Caco-2 (cell line): ENCODE measurements around the gene DDX17. TPM values are rescaled to one million over a fixed set of nuclear protein-coding genes. Genes with fewer than 3 reads are reported as not detected.

Experiments
- BruUV-seq: library from RNA; stranded (reverse); fragments of 400-500 nt; replicated peaks from 2 replicates; lab custom pipeline; 2021; lab: Mats Ljungman, UMichigan
- CTCF ChIA-PET: fragments of 300-600 bp; sonication (Branson Sonifier 250); formaldehyde crosslinking; loops from one replicate; lab custom pipeline; 2022; ENCODE audit warnings: antibody characterized with exemption; lab: Charles Lee
- POLR2A ChIA-PET: fragments of 300-600 bp; sonication (Branson Sonifier 250); formaldehyde crosslinking; loops from one replicate; lab custom pipeline; 2022; ENCODE audit warnings: antibody characterized with exemption; lab: Charles Lee
- DNase-seq, 2 experiments: peaks; one replicate each; pipeline versions ENCODE4 v3.0.0 to v3.0.0-alpha.2; 2020 to 2022
- H3K27me3 ChIP-seq: replicated peaks from 2 replicates; pipeline ENCODE4 v1.6.0; 2011; ENCODE audit warnings: low read length; ENCODE audit not compliant: control insufficient read depth, insufficient read depth
- H3K36me3 ChIP-seq: 2 replicates; pipeline ENCODE4 v1.5.1; 2011; ENCODE audit warnings: low read length; ENCODE audit not compliant: control insufficient read depth, insufficient read depth
- H3K4me1 ChIP-seq: fragments of 250-450 bp; sonication (Bioruptor Pico); 2 replicates; pipeline ENCODE4 v1.5.1; 2020; ENCODE audit warnings: mild to moderate bottlenecking
- H3K4me3 ChIP-seq: 2 replicates; pipeline ENCODE4 v1.5.1; 2011; ENCODE audit warnings: low read depth, mild to moderate bottlenecking, control low read depth, low read length
- H3K9me3 ChIP-seq: fragments of 250-450 bp; sonication (Bioruptor Pico); 2 replicates; pipeline ENCODE4 v1.5.1; 2020; ENCODE audit warnings: mild to moderate bottlenecking, moderate library complexity
- H3K27ac Mint-ChIP-seq: one replicate; pipeline ENCODE4 v1.8.0; 2022; ENCODE audit warnings: mixed read lengths; ENCODE audit not compliant: unreplicated experiment
- H3K27me3 Mint-ChIP-seq: one replicate; pipeline ENCODE4 v1.8.0; 2022; ENCODE audit warnings: mixed read lengths; ENCODE audit not compliant: insufficient read depth, unreplicated experiment
- H3K36me3 Mint-ChIP-seq: one replicate; pipeline ENCODE4 v1.8.0; 2022; ENCODE audit warnings: mild to moderate bottlenecking, mixed read lengths; ENCODE audit not compliant: insufficient read depth, unreplicated experiment
- H3K4me1 Mint-ChIP-seq: one replicate; pipeline ENCODE4 v1.8.0; 2022; ENCODE audit warnings: low read depth, mixed read lengths; ENCODE audit not compliant: unreplicated experiment
- H3K4me3 Mint-ChIP-seq: one replicate; pipeline ENCODE4 v1.8.0; 2022; ENCODE audit warnings: mild to moderate bottlenecking, moderate library complexity, mixed read lengths; ENCODE audit not compliant: unreplicated experiment
- H3K9me3 Mint-ChIP-seq: one replicate; pipeline ENCODE4 v1.8.0; 2022; ENCODE audit warnings: mixed read lengths; ENCODE audit not compliant: unreplicated experiment
- intact Hi-C: fragments of 100-400 bp; cut with micrococcal nuclease; formaldehyde crosslinking; loops from one replicate; pipeline ENCODE4 v1.10.0; 2022; ENCODE audit not compliant: unreplicated experiment
- total RNA-seq: library from RNA; stranded (reverse); gene quantifications from 2 replicates; pipeline ENCODE4 v1.2.3, GENCODE V29; 2022
- TF ChIP-seq, protein P1 (sequence below), 2 experiments: fragments of 200-600 bp in 1 of 2; IDR thresholded peaks; 1 replicate in 1 of 2; 2 replicates in 1 of 2; pipeline versions ENCODE4 v1.5.1 to v1.8.0; 2011 to 2022; ENCODE audit warnings: antibody characterized with exemption in 1 of 2, control low read depth in 1 of 2, inconsistent platforms in 1 of 2, low read depth in 1 of 2, low read length in 1 of 2, mild to moderate bottlenecking in 1 of 2, moderate library complexity in 1 of 2; ENCODE audit not compliant: insufficient read depth in 1 of 2, severe bottlenecking in 1 of 2, unreplicated experiment in 1 of 2

Gene DDX17
- total RNA-seq, 1 experiment from 2014 or later = 367 TPM

DNA sequence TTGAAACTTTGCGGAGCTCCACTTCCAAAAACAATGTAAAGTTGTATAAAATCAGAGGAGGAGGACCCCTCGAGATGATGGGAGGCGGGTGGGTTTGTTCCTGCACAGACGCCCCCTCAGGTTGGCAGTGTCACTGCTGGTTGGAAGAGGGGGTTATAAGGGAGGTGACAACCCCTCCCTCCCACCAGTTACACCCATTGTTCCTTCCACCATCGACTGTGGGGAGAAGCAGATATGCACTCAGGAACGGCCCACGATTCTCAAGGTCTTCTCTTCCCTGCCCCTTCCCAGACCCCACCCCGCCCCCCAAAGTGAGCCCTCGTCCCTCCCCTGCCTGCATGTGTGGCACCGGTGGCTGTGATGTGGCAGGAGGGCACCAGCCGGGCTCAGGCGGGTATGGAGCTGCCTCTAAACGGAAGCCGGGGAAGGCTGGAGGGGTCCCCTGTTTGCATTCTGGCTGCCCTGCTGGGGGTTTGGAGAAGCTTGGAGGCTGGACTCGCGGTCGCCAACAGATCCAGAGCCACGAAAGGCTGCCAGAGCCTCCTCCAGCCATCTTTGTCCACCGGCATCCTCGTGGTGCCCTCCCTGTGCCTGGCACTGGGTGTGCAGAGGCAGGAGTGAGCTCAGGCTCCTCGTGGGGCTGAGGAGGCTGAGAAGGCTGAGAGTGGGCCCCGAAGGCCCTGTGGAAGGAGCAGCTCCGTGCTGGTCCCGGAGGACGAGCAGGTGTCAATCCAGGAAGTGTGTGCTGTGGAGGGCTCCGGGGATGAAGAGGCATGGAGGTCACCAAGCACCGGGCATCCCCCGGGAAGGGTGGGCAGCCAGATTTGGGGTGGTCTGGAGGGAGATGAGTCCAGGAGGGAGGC lies 37.4 kb downstream of the DDX17 start:
- Mint-ChIP-seq H3K27me3 (no peaks in the 10 kb centered on the region), H3K9me3 (no peaks in the 10 kb centered on the region), H3K4me1 (no peaks in the 10 kb centered on the region), H3K27ac (peak overlapping the region; percentile 59), H3K4me3 (peak overlapping the region; percentile 82), H3K36me3 (no peaks in the 10 kb centered on the region)
- CTCF ChIA-PET = no interaction called here
- peak overlapping the region; percentile 69 for H3K4me3 ChIP-seq
- H3K9me3 ChIP-seq = no peaks in the 10 kb centered on the region
- intact Hi-C loops = no loop called here
- DNase-seq = no peak
- H3K36me3 ChIP-seq = no peaks in the 10 kb centered on the region
- H3K4me1 ChIP-seq = peaks cover 5% of the 10 kb centered on the region; the same call in 1 of the 2 replicates
- POLR2A ChIA-PET = no interaction called here
- TF ChIP-seq, protein P1, sequence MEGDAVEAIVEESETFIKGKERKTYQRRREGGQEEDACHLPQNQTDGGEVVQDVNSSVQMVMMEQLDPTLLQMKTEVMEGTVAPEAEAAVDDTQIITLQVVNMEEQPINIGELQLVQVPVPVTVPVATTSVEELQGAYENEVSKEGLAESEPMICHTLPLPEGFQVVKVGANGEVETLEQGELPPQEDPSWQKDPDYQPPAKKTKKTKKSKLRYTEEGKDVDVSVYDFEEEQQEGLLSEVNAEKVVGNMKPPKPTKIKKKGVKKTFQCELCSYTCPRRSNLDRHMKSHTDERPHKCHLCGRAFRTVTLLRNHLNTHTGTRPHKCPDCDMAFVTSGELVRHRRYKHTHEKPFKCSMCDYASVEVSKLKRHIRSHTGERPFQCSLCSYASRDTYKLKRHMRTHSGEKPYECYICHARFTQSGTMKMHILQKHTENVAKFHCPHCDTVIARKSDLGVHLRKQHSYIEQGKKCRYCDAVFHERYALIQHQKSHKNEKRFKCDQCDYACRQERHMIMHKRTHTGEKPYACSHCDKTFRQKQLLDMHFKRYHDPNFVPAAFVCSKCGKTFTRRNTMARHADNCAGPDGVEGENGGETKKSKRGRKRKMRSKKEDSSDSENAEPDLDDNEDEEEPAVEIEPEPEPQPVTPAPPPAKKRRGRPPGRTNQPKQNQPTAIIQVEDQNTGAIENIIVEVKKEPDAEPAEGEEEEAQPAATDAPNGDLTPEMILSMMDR (IDR thresholded peaks at IDR 0.05; ENCODE audit: insufficient read depth in 1 of 2, low read depth in 1 of 2, low read length in 1 of 2, severe bottlenecking in 1 of 2, unreplicated experiment in 1 of 2) = peak in 1 of 2 experiments; percentile 33
- BruUV-seq = no TSS peak
- no peaks in the 10 kb centered on the region; the same call in 1 of the 2 replicates for H3K27me3 ChIP-seq

- H3K4me3 ChIP-seq = peak within 1 kb of the TSS; percentile 69
- BruUV-seq = TSS peak; percentile 30
- peak in 1 of 2 experiments; percentile 64 for DNase-seq
- TF ChIP-seq, protein P1 (IDR thresholded peaks at IDR 0.05; ENCODE audit: insufficient read depth in 1 of 2, low read depth in 1 of 2, low read length in 1 of 2, severe bottlenecking in 1 of 2, unreplicated experiment in 1 of 2) = no peak
- intact Hi-C loops = no loop called here
- Mint-ChIP-seq H3K4me3 (peak within 1 kb of the TSS; percentile 82), H3K9me3 (no peaks in the 10 kb centered on the region), H3K4me1 (no peaks in the 10 kb centered on the region), H3K27ac (peak within 1 kb of the TSS; percentile 59), H3K36me3 (no peaks in the 10 kb centered on the region), H3K27me3 (no peaks in the 10 kb centered on the region)
- H3K9me3 ChIP-seq = no peaks in the 10 kb centered on the region
- H3K4me1 ChIP-seq = peaks cover 5% of the 10 kb centered on the region; the same call in 1 of the 2 replicates
- ChIA-PET POLR2A (interaction anchor here (0.6 kb wide), 1 partner anchor 213 kb away, joined by 3 read pairs; no protein-coding TSS in a partner anchor), CTCF (no interaction called here)
- no peaks in the 10 kb centered on the region for H3K36me3 ChIP-seq
- H3K27me3 ChIP-seq = no peaks in the 10 kb centered on the region; the same call in 1 of the 2 replicates
These were observed 38.1 kb downstream of the DDX17 start, which contains the start of gene KDELR3 for GRCh38 chr22:38467904-38468442. Gene KDELR3, plus strand, starts transcription at chr22:38468096. Its CDS starts 138 bp downstream, at chr22:38468234.

- Histone ChIP-seq H3K9me3 (no peaks in the 10 kb centered on the region), H3K27me3 (no peaks in the 10 kb centered on the region; the same call in 1 of the 2 replicates), H3K4me3 (peak overlapping the region; percentile 69), H3K4me1 (peaks cover 5% of the 10 kb centered on the region; the same call in 1 of the 2 replicates), H3K36me3 (no peaks in the 10 kb centered on the region)
- POLR2A ChIA-PET = interaction anchor here (0.6 kb wide), 1 partner anchor 214 kb away, joined by 3 read pairs; no protein-coding TSS in a partner anchor
- H3K27me3 Mint-ChIP-seq = no peaks in the 10 kb centered on the region
- H3K27ac Mint-ChIP-seq = peak overlapping the region; percentile 59
- no peaks in the 10 kb centered on the region for H3K9me3 Mint-ChIP-seq
- H3K36me3 Mint-ChIP-seq = no peaks in the 10 kb centered on the region
- DNase-seq = no peak
- CTCF ChIA-PET = no interaction called here
- BruUV-seq = no TSS peak
- TF ChIP-seq, protein P1 (IDR thresholded peaks at IDR 0.05; ENCODE audit: insufficient read depth in 1 of 2, low read depth in 1 of 2, low read length in 1 of 2, severe bottlenecking in 1 of 2, unreplicated experiment in 1 of 2) = no peak
- no peaks in the 10 kb centered on the region for H3K4me1 Mint-ChIP-seq
- intact Hi-C loops = no loop called here
- peak overlapping the region; percentile 82 for H3K4me3 Mint-ChIP-seq
These were observed 38.6 kb downstream of the DDX17 start for GRCh38 chr22:38467438-38467903.
